GM12878 (cell line): Measurements from ENCODE around the gene METTL17. TPM values are rescaled to one million over a fixed set of nuclear protein-coding genes. Genes with fewer than 3 reads are reported as not detected.

Experiments used
- ATAC-seq: fragments of 200-7000 bp; cut with Tn5 transposase; 3 replicates; pipeline ENCODE4 v1.9.1; 2020; ENCODE audit warnings: mild to moderate bottlenecking, moderate library complexity
- BruUV-seq: library from RNA; stranded (reverse); fragments of 400-500 nt; replicated peaks from 2 replicates; lab custom pipeline; 2021; lab: Mats Ljungman, UMichigan
- CTCF ChIA-PET: fragments of 300-600 bp; sonication (Branson Sonifier 250); formaldehyde crosslinking; extraction: SDS; loops from one replicate; lab custom pipeline; 2021; ENCODE audit warnings: inconsistent platforms; lab: Yijun Ruan, JAX
- POLR2A ChIA-PET: fragments of 350-600 bp; formaldehyde crosslinking; extraction: SDS; loops from one replicate; lab custom pipeline; 2021; ENCODE audit warnings: inconsistent platforms; lab: Charles Lee
- RAD21 ChIA-PET: fragments of 300-600 bp; sonication (Branson Sonifier 250); formaldehyde crosslinking; loops from one replicate; lab custom pipeline; 2023; ENCODE audit warnings: antibody characterized with exemption; ENCODE audit not compliant: unreplicated experiment; lab: Charles Lee
- SMC1A ChIA-PET: fragments of 300-600 bp; sonication (Branson Sonifier 250); formaldehyde crosslinking; loops from one replicate; lab custom pipeline; 2023; ENCODE audit not compliant: unreplicated experiment, uncharacterized antibody; lab: Charles Lee
- DNase-seq: peaks from one replicate; pipeline ENCODE4 v3.0.0-alpha.2; 2011; ENCODE audit warnings: low read depth, low spot score
- FAIRE-seq: peaks from 3 replicates; lab custom pipeline; 2011; peaks lifted over from hg19 to GRCh38; lab: Jason Lieb, UNC
- H2AFZ ChIP-seq: 2 replicates; pipeline ENCODE4 v1.6.0; 2011; ENCODE audit warnings: low read depth, low read length, control low read depth; ENCODE audit not compliant: control insufficient read depth
- H3K27ac ChIP-seq: 2 replicates; pipeline ENCODE4 v1.5.1; 2011; ENCODE audit warnings: control low read depth; ENCODE audit not compliant: control insufficient read depth, insufficient read depth
- H3K27me3 ChIP-seq, 2 experiments: replicated peaks in 1 of 2; 2 replicates each; pipeline versions ENCODE4 v1.6.0 to v1.6.1; 2011; ENCODE audit warnings: low read length in 1 of 2; ENCODE audit not compliant: control insufficient read depth in 2 of 2, insufficient read depth in 2 of 2
- H3K36me3 ChIP-seq, 2 experiments: 2 replicates each; pipeline ENCODE4 v1.5.1; 2011; ENCODE audit warnings: low read length in 1 of 2; ENCODE audit not compliant: control insufficient read depth in 2 of 2, insufficient read depth in 2 of 2
- H3K4me1 ChIP-seq: 2 replicates; pipeline ENCODE4 v1.6.1; 2011; ENCODE audit warnings: mild to moderate bottlenecking, low read length, moderate library complexity, mixed read lengths; ENCODE audit not compliant: control insufficient read depth, insufficient read depth
- H3K4me2 ChIP-seq: 2 replicates; pipeline ENCODE4 v1.6.0; 2011; ENCODE audit warnings: control low read depth; ENCODE audit not compliant: control insufficient read depth, insufficient read depth
- H3K4me3 ChIP-seq: fragments of 200-600 bp; sonication (generic); 2 replicates; pipeline ENCODE4 v1.5.1; 2016
- H3K79me2 ChIP-seq: 2 replicates; pipeline ENCODE4 v1.6.0; 2011; ENCODE audit warnings: low read length; ENCODE audit not compliant: control insufficient read depth, insufficient read depth
- H3K9ac ChIP-seq: 2 replicates; pipeline ENCODE4 v1.8.0; 2011; ENCODE audit warnings: low read length, control low read depth, mixed read lengths; ENCODE audit not compliant: control insufficient read depth, insufficient read depth
- H3K9me3 ChIP-seq: replicated peaks from 3 replicates; pipeline ENCODE4 v1.5.1; 2011; ENCODE audit warnings: mild to moderate bottlenecking, low read length; ENCODE audit not compliant: control insufficient read depth, insufficient read depth
- H4K20me1 ChIP-seq: 2 replicates; pipeline ENCODE4 v1.6.0; 2011; ENCODE audit not compliant: control insufficient read depth, insufficient read depth
- BMI1 ChIP-seq: fragments of 450-650 bp; IDR thresholded peaks from 2 replicates; pipeline ENCODE4 v1.6.1; 2016; ENCODE audit warnings: mild to moderate bottlenecking, moderate library complexity, borderline replicate concordance
- CBFB ChIP-seq: IDR thresholded peaks from 2 replicates; pipeline ENCODE4 v1.6.1; 2016; ENCODE audit warnings: antibody characterized with exemption, low read depth
- CBX5 ChIP-seq: sonication (generic); IDR thresholded peaks from 2 replicates; pipeline ENCODE4 v1.6.1; 2016; ENCODE audit warnings: low read depth, moderate library complexity, mild to moderate bottlenecking, inconsistent platforms
- ETV6 ChIP-seq, 2 experiments: fragments of 450-650 bp in 1 of 2; IDR thresholded peaks in 1 of 2; conservative IDR thresholded peaks in 1 of 2; 2 replicates each; pipeline ENCODE4 v1.6.1; 2014; ENCODE audit warnings: antibody characterized with exemption in 1 of 2, borderline replicate concordance in 1 of 2, low read depth in 1 of 2, mild to moderate bottlenecking in 1 of 2, moderate library complexity in 1 of 2
- KAT2A ChIP-seq: conservative IDR thresholded peaks from 2 replicates; pipeline ENCODE4 v1.6.1; 2011; ENCODE audit warnings: low read depth, low read length; ENCODE audit not compliant: control insufficient read depth
- KDM1A ChIP-seq: fragments of 200-600 bp; sonication (generic); IDR thresholded peaks from 2 replicates; pipeline ENCODE4 v1.6.1; 2016; ENCODE audit warnings: borderline replicate concordance
- MEF2B ChIP-seq: fragments of 450-650 bp; IDR thresholded peaks from 2 replicates; pipeline ENCODE4 v1.6.1; 2018; ENCODE audit warnings: mild to moderate bottlenecking, moderate library complexity; ENCODE audit not compliant: partially characterized antibody, poor library complexity, severe bottlenecking
- MXI1 ChIP-seq: fragments of 150-350 bp; IDR thresholded peaks from 2 replicates; pipeline ENCODE4 v1.6.1; 2011; ENCODE audit warnings: low read depth, mild to moderate bottlenecking, inconsistent platforms, low read length, improper control_type of control experiment
- MYB ChIP-seq: fragments of 150-350 bp; IDR thresholded peaks from 2 replicates; pipeline ENCODE4 v1.6.1; 2014; ENCODE audit warnings: mild to moderate bottlenecking, low read depth, low read length, borderline replicate concordance
- TARDBP ChIP-seq: IDR thresholded peaks from 2 replicates; pipeline ENCODE4 v1.6.1; 2016; ENCODE audit warnings: borderline replicate concordance
- ZBED1 ChIP-seq: IDR thresholded peaks from 2 replicates; pipeline ENCODE4 v1.6.1; 2016; ENCODE audit warnings: borderline replicate concordance
- WGBS: methylation state at CpG from one replicate; pipeline ENCODE4 v1.1.6; 2016; ENCODE audit warnings: low lambda C conversion rate; ENCODE audit not compliant: insufficient replicate concordance, insufficient coverage; ENCODE audit errors: missing lambda C conversion rate; 5-methylcytosine and 5-hydroxymethylcytosine counted together
- in situ Hi-C: fragments of 300-500 bp; cut with MboI; formaldehyde crosslinking; loops from 9 replicates; pipeline ENCODE4 v1.14.3; 2018; ENCODE audit warnings: mixed read lengths
- intact Hi-C: fragments of 100-400 bp; cut with micrococcal nuclease; formaldehyde crosslinking; loops from one replicate; pipeline ENCODE4 v1.14.2; 2022; ENCODE audit not compliant: unreplicated experiment
- polyA plus RNA-seq, 11 experiments: library from polyadenylated mRNA; depleted of rRNA in 4 of 11; unstranded in 6 of 11; stranded (reverse) in 5 of 11; fragments of >200 nt; fragmentation: Nextera tagmentation in 4 of 11; fragmentation: Illumina TruSeq in 1 of 11; extraction: Ambion mirVana in 4 of 11; extraction: Trizol in 1 of 11; gene quantifications; 1 replicate in 1 of 11; 2 replicates in 10 of 11; pipeline versions ENCODE4 v1.2.1 to v1.2.3, GENCODE V29; 2011 to 2016; ENCODE audit warnings: inconsistent platforms in 2 of 11, missing spikeins in 2 of 11, low read depth in 1 of 11
- total RNA-seq, 4 experiments: library from RNA; depleted of rRNA in 3 of 4; stranded (reverse); fragments of >200 nt in 3 of 4; fragmentation: Illumina TruSeq in 1 of 4; extraction: Trizol in 1 of 4; gene quantifications; 2 replicates each; pipeline versions ENCODE4 v1.2.1 to v1.2.3, GENCODE V29; 2013 to 2021
- TF ChIP-seq, protein P1 (sequence below): fragments of 450-650 bp; IDR thresholded peaks from 2 replicates; pipeline ENCODE4 v1.6.1; 2017; ENCODE audit warnings: low read depth, mild to moderate bottlenecking, moderate library complexity
- TF ChIP-seq, protein P2 (sequence below): fragments of 450-650 bp; IDR thresholded peaks from 2 replicates; pipeline ENCODE4 v1.6.1; 2018; ENCODE audit warnings: borderline replicate concordance, mild to moderate bottlenecking; ENCODE audit not compliant: partially characterized antibody
- TF ChIP-seq, protein P3 (sequence below): IDR thresholded peaks from 2 replicates; pipeline ENCODE4 v1.6.1; 2012; ENCODE audit warnings: low read depth, low read length, improper control_type of control experiment
- TF ChIP-seq, protein P4 (sequence below): fragments of 450-650 bp; IDR thresholded peaks from 2 replicates; pipeline ENCODE4 v1.6.1; 2017; ENCODE audit warnings: antibody characterized with exemption, mild to moderate bottlenecking, moderate library complexity

Gene METTL17
- total and polyA plus RNA-seq, 10 of the 15 experiments (the other 5 are each of a cell fraction or from before 2014, with no cell fraction given) = 70.4 to 130 (median 97.5) TPM

DNA sequence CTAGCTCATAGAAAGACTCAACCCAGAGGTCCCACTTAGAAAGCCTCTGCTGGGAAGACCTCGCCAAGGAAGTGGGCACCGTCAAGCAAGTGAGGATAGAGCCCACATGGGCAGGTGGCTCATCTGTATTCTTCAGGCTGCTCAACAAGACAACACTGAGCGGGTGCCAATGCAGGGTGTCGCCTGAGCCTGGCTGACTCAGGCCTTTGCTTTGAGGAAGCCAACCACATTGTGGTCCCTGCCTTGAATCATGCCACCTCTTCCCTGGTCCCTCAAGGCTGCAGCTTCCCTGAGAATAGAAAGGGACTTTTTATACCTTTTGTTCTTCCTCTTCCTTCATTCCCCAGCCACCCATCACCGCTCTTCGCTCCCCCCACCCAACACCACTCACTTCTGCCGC lies 47.0 kb downstream of the METTL17 start (continued):
- TF ChIP-seq KDM1A = no peak
- TF ChIP-seq MYB = no peak
- no peak for TF ChIP-seq KAT2A
- TF ChIP-seq, protein P1, sequence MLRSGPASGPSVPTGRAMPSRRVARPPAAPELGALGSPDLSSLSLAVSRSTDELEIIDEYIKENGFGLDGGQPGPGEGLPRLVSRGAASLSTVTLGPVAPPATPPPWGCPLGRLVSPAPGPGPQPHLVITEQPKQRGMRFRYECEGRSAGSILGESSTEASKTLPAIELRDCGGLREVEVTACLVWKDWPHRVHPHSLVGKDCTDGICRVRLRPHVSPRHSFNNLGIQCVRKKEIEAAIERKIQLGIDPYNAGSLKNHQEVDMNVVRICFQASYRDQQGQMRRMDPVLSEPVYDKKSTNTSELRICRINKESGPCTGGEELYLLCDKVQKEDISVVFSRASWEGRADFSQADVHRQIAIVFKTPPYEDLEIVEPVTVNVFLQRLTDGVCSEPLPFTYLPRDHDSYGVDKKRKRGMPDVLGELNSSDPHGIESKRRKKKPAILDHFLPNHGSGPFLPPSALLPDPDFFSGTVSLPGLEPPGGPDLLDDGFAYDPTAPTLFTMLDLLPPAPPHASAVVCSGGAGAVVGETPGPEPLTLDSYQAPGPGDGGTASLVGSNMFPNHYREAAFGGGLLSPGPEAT = no peak
- TF ChIP-seq, protein P2, sequence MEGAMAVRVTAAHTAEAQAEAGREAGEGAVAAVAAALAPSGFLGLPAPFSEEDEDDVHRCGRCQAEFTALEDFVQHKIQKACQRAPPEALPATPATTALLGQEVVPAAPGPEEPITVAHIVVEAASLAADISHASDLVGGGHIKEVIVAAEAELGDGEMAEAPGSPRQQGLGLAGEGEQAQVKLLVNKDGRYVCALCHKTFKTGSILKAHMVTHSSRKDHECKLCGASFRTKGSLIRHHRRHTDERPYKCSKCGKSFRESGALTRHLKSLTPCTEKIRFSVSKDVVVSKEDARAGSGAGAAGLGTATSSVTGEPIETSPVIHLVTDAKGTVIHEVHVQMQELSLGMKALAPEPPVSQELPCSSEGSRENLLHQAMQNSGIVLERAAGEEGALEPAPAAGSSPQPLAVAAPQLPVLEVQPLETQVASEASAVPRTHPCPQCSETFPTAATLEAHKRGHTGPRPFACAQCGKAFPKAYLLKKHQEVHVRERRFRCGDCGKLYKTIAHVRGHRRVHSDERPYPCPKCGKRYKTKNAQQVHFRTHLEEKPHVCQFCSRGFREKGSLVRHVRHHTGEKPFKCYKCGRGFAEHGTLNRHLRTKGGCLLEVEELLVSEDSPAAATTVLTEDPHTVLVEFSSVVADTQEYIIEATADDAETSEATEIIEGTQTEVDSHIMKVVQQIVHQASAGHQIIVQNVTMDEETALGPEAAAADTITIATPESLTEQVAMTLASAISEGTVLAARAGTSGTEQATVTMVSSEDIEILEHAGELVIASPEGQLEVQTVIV = no peak
- TF ChIP-seq, all 136 proteins: peak for 0

DNA sequence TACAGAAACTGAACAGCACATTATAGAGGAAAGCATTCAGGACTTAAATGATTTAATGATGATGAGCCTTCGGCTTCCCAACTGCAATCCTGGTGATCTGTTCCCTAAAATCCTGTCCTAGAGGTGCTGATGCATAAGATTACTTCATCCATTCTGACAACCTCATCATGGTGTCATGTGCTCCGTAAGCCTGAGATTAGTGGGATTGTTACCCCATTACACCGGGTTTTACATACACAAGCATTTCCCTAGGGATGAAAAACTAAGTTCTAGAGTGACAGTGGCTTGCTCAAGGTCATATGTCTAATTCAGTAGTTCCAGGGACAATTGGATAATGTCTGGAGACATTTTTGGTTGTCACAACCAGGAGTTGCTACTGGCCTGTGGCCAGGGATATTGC lies 47.4 kb downstream of the METTL17 start:
- intact Hi-C loops = no loop called here
- Histone ChIP-seq H3K9me3 (no peaks in the 10 kb centered on the region), H2AFZ (no peak overlapping the region), H4K20me1 (no peaks in the 10 kb centered on the region), H3K36me3 (no peaks in the 10 kb centered on the region), H3K4me1 (peaks cover 8% of the 10 kb centered on the region), H3K4me2 (no peak overlapping the region), H3K79me2 (no peaks in the 10 kb centered on the region), H3K27ac (no peak overlapping the region), H3K4me3 (no peak overlapping the region), H3K9ac (no peak overlapping the region), H3K27me3 (no peaks in the 10 kb centered on the region; a peak in 1 of 4 replicates)
- ChIA-PET POLR2A (no interaction called here), RAD21 (interaction anchor here (0.8 kb wide), 1 partner anchor 22 kb away, joined by 4 read pairs; no protein-coding TSS in a partner anchor), CTCF (interaction anchor here (2.0 kb wide), 1 partner anchor 30 kb away, joined by 4 read pairs; no protein-coding TSS in a partner anchor), SMC1A (no interaction called here)
- WGBS = 13% methylated on average over 3 of the region's 3 CpGs
- in situ Hi-C loops = no loop called here
- FAIRE-seq (no peak), ATAC-seq (no peak), DNase-seq (no peak)
- BruUV-seq = no TSS peak
- TF ChIP-seq CBFB (no peak), MEF2B (no peak), MXI1 (no peak), ETV6 (conservative IDR thresholded peaks at IDR 0.05 in 1 of 2, IDR thresholded peaks at IDR 0.05 in 1 of 2; ENCODE audit: borderline replicate concordance in 1 of 2, low read depth in 1 of 2) (no peak), ZBED1 (no peak), TARDBP (no peak), CBX5 (no peak), BMI1 (no peak)
- TF ChIP-seq, protein P3, sequence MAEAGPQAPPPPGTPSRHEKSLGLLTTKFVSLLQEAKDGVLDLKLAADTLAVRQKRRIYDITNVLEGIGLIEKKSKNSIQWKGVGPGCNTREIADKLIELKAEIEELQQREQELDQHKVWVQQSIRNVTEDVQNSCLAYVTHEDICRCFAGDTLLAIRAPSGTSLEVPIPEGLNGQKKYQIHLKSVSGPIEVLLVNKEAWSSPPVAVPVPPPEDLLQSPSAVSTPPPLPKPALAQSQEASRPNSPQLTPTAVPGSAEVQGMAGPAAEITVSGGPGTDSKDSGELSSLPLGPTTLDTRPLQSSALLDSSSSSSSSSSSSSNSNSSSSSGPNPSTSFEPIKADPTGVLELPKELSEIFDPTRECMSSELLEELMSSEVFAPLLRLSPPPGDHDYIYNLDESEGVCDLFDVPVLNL = no peak
- TF ChIP-seq, protein P4, sequence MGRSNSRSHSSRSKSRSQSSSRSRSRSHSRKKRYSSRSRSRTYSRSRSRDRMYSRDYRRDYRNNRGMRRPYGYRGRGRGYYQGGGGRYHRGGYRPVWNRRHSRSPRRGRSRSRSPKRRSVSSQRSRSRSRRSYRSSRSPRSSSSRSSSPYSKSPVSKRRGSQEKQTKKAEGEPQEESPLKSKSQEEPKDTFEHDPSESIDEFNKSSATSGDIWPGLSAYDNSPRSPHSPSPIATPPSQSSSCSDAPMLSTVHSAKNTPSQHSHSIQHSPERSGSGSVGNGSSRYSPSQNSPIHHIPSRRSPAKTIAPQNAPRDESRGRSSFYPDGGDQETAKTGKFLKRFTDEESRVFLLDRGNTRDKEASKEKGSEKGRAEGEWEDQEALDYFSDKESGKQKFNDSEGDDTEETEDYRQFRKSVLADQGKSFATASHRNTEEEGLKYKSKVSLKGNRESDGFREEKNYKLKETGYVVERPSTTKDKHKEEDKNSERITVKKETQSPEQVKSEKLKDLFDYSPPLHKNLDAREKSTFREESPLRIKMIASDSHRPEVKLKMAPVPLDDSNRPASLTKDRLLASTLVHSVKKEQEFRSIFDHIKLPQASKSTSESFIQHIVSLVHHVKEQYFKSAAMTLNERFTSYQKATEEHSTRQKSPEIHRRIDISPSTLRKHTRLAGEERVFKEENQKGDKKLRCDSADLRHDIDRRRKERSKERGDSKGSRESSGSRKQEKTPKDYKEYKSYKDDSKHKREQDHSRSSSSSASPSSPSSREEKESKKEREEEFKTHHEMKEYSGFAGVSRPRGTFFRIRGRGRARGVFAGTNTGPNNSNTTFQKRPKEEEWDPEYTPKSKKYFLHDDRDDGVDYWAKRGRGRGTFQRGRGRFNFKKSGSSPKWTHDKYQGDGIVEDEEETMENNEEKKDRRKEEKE = no peak
